Kidney epithelial cell (primary cell): Measurements from ENCODE around the gene CFAP58. TPM values are rescaled to one million over a fixed set of nuclear protein-coding genes. Genes with fewer than 3 reads are reported as not detected.

Experiments
- DNase-seq: peaks from one replicate; pipeline ENCODE4 v3.0.0-alpha.2; 2010; ENCODE audit warnings: low read depth
- H3K27me3 ChIP-seq: 2 replicates; pipeline ENCODE4 v1.6.0; 2011; ENCODE audit warnings: low read length; ENCODE audit not compliant: control insufficient read depth, insufficient read depth
- H3K36me3 ChIP-seq: 2 replicates; pipeline ENCODE4 v1.5.1; 2011; ENCODE audit warnings: low read length; ENCODE audit not compliant: control insufficient read depth, insufficient read depth
- H3K4me3 ChIP-seq: 2 replicates; pipeline ENCODE4 v1.5.1; 2011; ENCODE audit warnings: low read depth, mild to moderate bottlenecking, control low read depth, low read length
- CTCF ChIP-seq: IDR thresholded peaks from 2 replicates; pipeline ENCODE4 v1.5.1; 2011; ENCODE audit warnings: mild to moderate bottlenecking, moderate library complexity, low read length, control low read depth, inconsistent platforms; ENCODE audit not compliant: insufficient read depth, poor library complexity, severe bottlenecking
- total RNA-seq: library from RNA; depleted of rRNA; stranded (reverse); fragments of >200 nt; gene quantifications from 2 replicates; pipeline ENCODE4 v1.2.3, GENCODE V29; 2015

CFAP58 gene
- total RNA-seq, 1 donor from 2014 or later: 0.75 TPM

DNA sequence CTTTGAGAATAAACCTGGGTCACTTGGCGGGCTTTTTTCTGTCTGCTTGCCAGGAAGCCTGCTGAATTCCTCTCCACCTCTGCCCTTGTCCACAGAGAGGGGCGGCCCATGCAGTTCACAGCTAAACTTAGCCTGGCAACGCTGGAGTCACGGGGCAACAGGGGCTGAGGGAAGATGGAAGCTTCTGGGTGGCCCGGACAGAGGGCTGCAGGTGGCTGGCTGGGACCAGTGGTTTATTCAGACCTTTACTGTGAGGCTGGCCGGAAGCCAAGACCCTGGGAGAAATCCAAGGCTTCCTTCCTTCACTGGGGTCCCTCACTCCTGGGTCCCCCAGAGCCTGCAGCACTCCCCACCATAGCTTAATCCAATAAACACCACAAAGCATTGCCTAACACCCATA, 32.4 kb upstream of the CFAP58 start:
- H3K4me3 ChIP-seq: no peak overlapping the region
- DNase-seq: no peak
- no peak for TF ChIP-seq CTCF
- no peaks in the 10 kb centered on the region for H3K36me3 ChIP-seq
- H3K27me3 ChIP-seq: no peaks in the 10 kb centered on the region

- no peak for TF ChIP-seq CTCF
- DNase-seq: no peak
- Histone ChIP-seq H3K36me3 (no peaks in the 10 kb centered on the region), H3K27me3 (no peaks in the 10 kb centered on the region), H3K4me3 (no peak overlapping the region)
Observed at GRCh38 chr10:104321725-104322415, 31.8 kb upstream of the CFAP58 start.

- DNase-seq: no peak
- no peaks in the 10 kb centered on the region for H3K36me3 ChIP-seq
- no peak overlapping the region for H3K4me3 ChIP-seq
- no peak for TF ChIP-seq CTCF
- H3K27me3 ChIP-seq: no peaks in the 10 kb centered on the region
Observed at GRCh38 chr10:104322416-104322782, 31.2 kb upstream of the CFAP58 start.

- TF ChIP-seq CTCF: no peak
Observed at GRCh38 chr10:104323085-104323484, 30.5 kb upstream of the CFAP58 start.

DNA sequence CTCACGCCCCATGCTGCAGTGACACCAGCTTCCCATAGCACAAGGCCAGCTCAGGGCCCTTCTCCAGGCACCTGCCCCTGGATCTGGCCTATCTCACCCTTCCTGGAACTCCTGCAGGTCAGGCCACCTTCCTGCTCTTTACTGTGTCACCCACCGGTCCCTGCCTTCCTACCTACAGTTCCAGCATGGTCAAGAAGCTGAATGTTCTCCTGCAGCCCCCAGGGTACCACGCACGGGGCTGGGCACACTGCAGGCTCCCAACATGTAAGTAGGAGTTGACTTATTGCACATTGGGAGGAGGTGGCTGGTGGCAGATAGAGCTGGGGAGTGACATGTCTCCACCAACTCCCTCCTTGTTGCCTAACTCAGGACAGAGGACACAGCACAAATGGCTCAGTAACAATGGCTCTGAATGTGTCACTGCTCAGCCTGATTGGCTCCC, 29.9 kb upstream of the CFAP58 start:
- no peaks in the 10 kb centered on the region for H3K27me3 ChIP-seq
- DNase-seq: no peak
- no peak for TF ChIP-seq CTCF
- no peaks in the 10 kb centered on the region for H3K36me3 ChIP-seq
- no peak overlapping the region for H3K4me3 ChIP-seq

More at GRCh38 chr10:104323085-104323484, 30.5 kb upstream of the CFAP58 start:
- DNase-seq: no peak
- H3K4me3 ChIP-seq: no peak overlapping the region
- no peaks in the 10 kb centered on the region for H3K36me3 ChIP-seq
- no peaks in the 10 kb centered on the region for H3K27me3 ChIP-seq

GRCh38 chr10:104324221-104324686, 29.4 kb upstream of the CFAP58 start:
- no peak overlapping the region for H3K4me3 ChIP-seq
- H3K27me3 ChIP-seq: no peaks in the 10 kb centered on the region
- no peak for TF ChIP-seq CTCF
- no peaks in the 10 kb centered on the region for H3K36me3 ChIP-seq
- DNase-seq: no peak
